Endodermal cell (in vitro differentiated cells): ENCODE measurements around the gene BTN2A1. TPM values are rescaled to one million over a fixed set of nuclear protein-coding genes. Genes with fewer than 3 reads are reported as not detected.

ENCODE experiments used
- DNase-seq: peaks from one replicate; pipeline ENCODE4 v3.0.0-alpha.2; 2017
- H3K27ac ChIP-seq: 2 replicates; pipeline ENCODE4 v1.5.1; 2013; ENCODE audit warnings: mild to moderate bottlenecking, low read depth, low read length, moderate library complexity
- H3K27me3 ChIP-seq: 2 replicates; pipeline ENCODE4 v1.6.1; 2013; ENCODE audit warnings: mild to moderate bottlenecking, low read length, moderate library complexity; ENCODE audit not compliant: insufficient read depth, control insufficient read depth, poor library complexity, severe bottlenecking
- H3K36me3 ChIP-seq: 2 replicates; pipeline ENCODE4 v1.7.0; 2013; ENCODE audit warnings: mild to moderate bottlenecking, low read length, moderate library complexity; ENCODE audit not compliant: control insufficient read depth, insufficient read depth
- H3K4me1 ChIP-seq: one replicate; pipeline ENCODE4 v1.7.0; 2013; ENCODE audit warnings: low read length; ENCODE audit not compliant: control insufficient read depth, insufficient read depth
- H3K4me3 ChIP-seq: 2 replicates; pipeline ENCODE4 v1.5.1; 2013; ENCODE audit warnings: mild to moderate bottlenecking, low read length, moderate library complexity
- H3K9ac ChIP-seq: 2 replicates; pipeline ENCODE4 v1.6.1; 2013; ENCODE audit warnings: mild to moderate bottlenecking, low read length, moderate library complexity; ENCODE audit not compliant: poor library complexity, severe bottlenecking; ENCODE audit errors: extremely low read depth
- H3K9me3 ChIP-seq: 2 replicates; pipeline ENCODE4 v1.6.1; 2013; ENCODE audit warnings: mild to moderate bottlenecking, low read length, moderate library complexity; ENCODE audit not compliant: control insufficient read depth
- H3K27ac Mint-ChIP-seq: 2 replicates; pipeline ENCODE4 v1.8.0; 2020; ENCODE audit warnings: mixed read lengths
- H3K27me3 Mint-ChIP-seq: 2 replicates; pipeline ENCODE4 v1.8.0; 2021; ENCODE audit warnings: mild to moderate bottlenecking, mixed read lengths; ENCODE audit not compliant: insufficient read depth
- H3K36me3 Mint-ChIP-seq: 2 replicates; pipeline ENCODE4 v1.8.0; 2020; ENCODE audit warnings: low read depth, mixed read lengths
- H3K4me1 Mint-ChIP-seq: 2 replicates; pipeline ENCODE4 v1.8.0; 2020; ENCODE audit warnings: mixed read lengths
- H3K4me3 Mint-ChIP-seq: 2 replicates; pipeline ENCODE4 v1.8.0; 2020; ENCODE audit warnings: mild to moderate bottlenecking, moderate library complexity, mixed read lengths
- H3K9me3 Mint-ChIP-seq: 2 replicates; pipeline ENCODE4 v1.8.0; 2020; ENCODE audit warnings: mild to moderate bottlenecking, mixed read lengths
- WGBS, 2 experiments: methylation state at CpG; one replicate each; pipeline versions ENCODE4 v1.1.5 to v1.1.7; 2013; ENCODE audit warnings: missing lambda C conversion rate in 2 of 2, mixed read lengths in 1 of 2; ENCODE audit not compliant: insufficient coverage in 1 of 2, insufficient read length in 1 of 2; 5-methylcytosine and 5-hydroxymethylcytosine counted together
- total RNA-seq, 2 donors: library from RNA; stranded (reverse); fragmentation: NEBNext Ultra II Directional in 1 of 2; extraction: Animal tissue kit (Norgen Biotek cat#: 25700) in 1 of 2; gene quantifications; 2 replicates in 1 of 2; 3 replicates in 1 of 2; pipeline ENCODE4 v1.2.1, GENCODE V29; 2021
- TF ChIP-seq, protein P1 (sequence below): fragments of 200-600 bp; sonication (generic); conservative IDR thresholded peaks from 2 replicates; pipeline ENCODE4 v1.5.0; 2021; ENCODE audit warnings: antibody characterized with exemption, mild to moderate bottlenecking

The BTN2A1 gene
- total RNA-seq, 2 donors from 2014 or later, result 15.0 to 18.7 TPM

GRCh38 chr6:26477426-26477825 is 19.7 kb downstream of the BTN2A1 start:
- H3K4me1 ChIP-seq, result no peaks in the 10 kb centered on the region
- peaks cover 17% of the 10 kb centered on the region for H3K4me1 Mint-ChIP-seq
- no peak overlapping the region for H3K27ac Mint-ChIP-seq
- H3K27me3 Mint-ChIP-seq, result peaks cover 7% of the 10 kb centered on the region
- peaks cover 7% of the 10 kb centered on the region for H3K36me3 Mint-ChIP-seq
- no peak overlapping the region for H3K27ac ChIP-seq
- H3K36me3 ChIP-seq, result no peaks in the 10 kb centered on the region
- H3K4me3 ChIP-seq, result no peak overlapping the region
- no peak overlapping the region for H3K4me3 Mint-ChIP-seq
- H3K9me3 ChIP-seq, result peaks cover 10% of the 10 kb centered on the region
- no peak overlapping the region for H3K9ac ChIP-seq
- DNase-seq, result no peak
- no peaks in the 10 kb centered on the region for H3K27me3 ChIP-seq
- peaks cover 13% of the 10 kb centered on the region for H3K9me3 Mint-ChIP-seq
- TF ChIP-seq, protein P1, sequence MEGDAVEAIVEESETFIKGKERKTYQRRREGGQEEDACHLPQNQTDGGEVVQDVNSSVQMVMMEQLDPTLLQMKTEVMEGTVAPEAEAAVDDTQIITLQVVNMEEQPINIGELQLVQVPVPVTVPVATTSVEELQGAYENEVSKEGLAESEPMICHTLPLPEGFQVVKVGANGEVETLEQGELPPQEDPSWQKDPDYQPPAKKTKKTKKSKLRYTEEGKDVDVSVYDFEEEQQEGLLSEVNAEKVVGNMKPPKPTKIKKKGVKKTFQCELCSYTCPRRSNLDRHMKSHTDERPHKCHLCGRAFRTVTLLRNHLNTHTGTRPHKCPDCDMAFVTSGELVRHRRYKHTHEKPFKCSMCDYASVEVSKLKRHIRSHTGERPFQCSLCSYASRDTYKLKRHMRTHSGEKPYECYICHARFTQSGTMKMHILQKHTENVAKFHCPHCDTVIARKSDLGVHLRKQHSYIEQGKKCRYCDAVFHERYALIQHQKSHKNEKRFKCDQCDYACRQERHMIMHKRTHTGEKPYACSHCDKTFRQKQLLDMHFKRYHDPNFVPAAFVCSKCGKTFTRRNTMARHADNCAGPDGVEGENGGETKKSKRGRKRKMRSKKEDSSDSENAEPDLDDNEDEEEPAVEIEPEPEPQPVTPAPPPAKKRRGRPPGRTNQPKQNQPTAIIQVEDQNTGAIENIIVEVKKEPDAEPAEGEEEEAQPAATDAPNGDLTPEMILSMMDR, result no peak
- WGBS, 2 experiments, result 95 to 100% methylated on average over 1 of the region's 1 CpG

GRCh38 chr6:26478100-26478984 is 20.6 kb downstream of the BTN2A1 start:
- WGBS, 2 experiments, result 90 to 100% methylated on average over 1 to 2 of the region's 2 CpGs
- H3K27me3 Mint-ChIP-seq, result peaks cover 5% of the 10 kb centered on the region
- H3K27ac Mint-ChIP-seq, result no peak overlapping the region
- Histone ChIP-seq H3K27ac (no peak overlapping the region), H3K9me3 (peaks cover 3% of the 10 kb centered on the region), H3K4me1 (no peaks in the 10 kb centered on the region), H3K4me3 (no peak overlapping the region), H3K9ac (no peak overlapping the region), H3K36me3 (no peaks in the 10 kb centered on the region), H3K27me3 (no peaks in the 10 kb centered on the region)
- peaks cover 8% of the 10 kb centered on the region for H3K9me3 Mint-ChIP-seq
- DNase-seq, result no peak
- TF ChIP-seq, protein P1, result no peak
- peaks cover 17% of the 10 kb centered on the region for H3K4me1 Mint-ChIP-seq
- no peak overlapping the region for H3K4me3 Mint-ChIP-seq
- H3K36me3 Mint-ChIP-seq, result no peaks in the 10 kb centered on the region

DNA sequence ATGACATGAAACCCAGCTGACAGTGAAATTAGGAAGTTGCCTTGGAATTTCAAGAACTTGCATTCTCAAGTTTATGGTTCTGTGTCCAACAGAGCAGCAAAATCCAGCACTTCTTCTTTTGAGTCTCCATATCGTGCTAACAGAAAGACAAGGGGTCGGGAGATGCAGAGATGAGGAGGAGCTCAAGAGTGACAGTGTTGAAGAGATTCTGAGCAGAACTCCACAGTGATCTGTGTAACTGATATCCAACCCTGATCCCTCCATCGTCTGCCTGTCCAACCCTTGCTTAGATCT is 21.2 kb downstream of the BTN2A1 start:
- no peak overlapping the region for H3K27ac Mint-ChIP-seq
- no peak overlapping the region for H3K4me3 ChIP-seq
- H3K36me3 Mint-ChIP-seq, result no peaks in the 10 kb centered on the region
- 81 to 83% methylated on average over 3 of the region's 3 CpGs for WGBS, 2 experiments
- no peaks in the 10 kb centered on the region for H3K4me1 ChIP-seq
- TF ChIP-seq, protein P1, result no peak
- H3K9me3 Mint-ChIP-seq, result peaks cover 8% of the 10 kb centered on the region
- H3K27me3 ChIP-seq, result no peaks in the 10 kb centered on the region
- DNase-seq, result no peak
- no peak overlapping the region for H3K4me3 Mint-ChIP-seq
- H3K4me1 Mint-ChIP-seq, result peaks cover 17% of the 10 kb centered on the region
- H3K27ac ChIP-seq, result no peak overlapping the region
- H3K9ac ChIP-seq, result no peak overlapping the region
- no peaks in the 10 kb centered on the region for H3K36me3 ChIP-seq
- H3K9me3 ChIP-seq, result peaks cover 3% of the 10 kb centered on the region
- H3K27me3 Mint-ChIP-seq, result peaks cover 5% of the 10 kb centered on the region
